ENCODE measurements around the gene FAM228A.
"Not testable (repeated sequence)": the region's sequence is repeated elsewhere in the genome, so short reads cannot be mapped to it uniquely, and the experiment has no call there.

FAM228A gene

GRCh38 chr2:24174851-24175277 lies at the start of gene FAM228A:
Gene FAM228A, plus strand, starts transcription at chr2:24175053. Its CDS starts 428 bp downstream, at chr2:24175481.
- no peak for DNase-seq

- DNase-seq, result no peak
Measured at GRCh38 chr2:24125956-24126355, 48.9 kb upstream of the FAM228A start.

- no peak for DNase-seq
Measured at GRCh38 chr2:24132543-24132942, 42.3 kb upstream of the FAM228A start.

GRCh38 chr2:24140305-24140704 lies 34.5 kb upstream of the FAM228A start:
- not testable (repeated sequence) for DNase-seq

- no peak for DNase-seq
Measured at GRCh38 chr2:24147364-24147763, 27.5 kb upstream of the FAM228A start.

- no peak for DNase-seq
Measured at GRCh38 chr2:24152413-24153197, 22.2 kb upstream of the FAM228A start.

GRCh38 chr2:24153478-24153877 lies 21.4 kb upstream of the FAM228A start:
- DNase-seq, result no peak

GRCh38 chr2:24158131-24158530 lies 16.7 kb upstream of the FAM228A start:
- DNase-seq, result no peak

GRCh38 chr2:24159708-24160107 lies 15.1 kb upstream of the FAM228A start:
- no peak for DNase-seq

GRCh38 chr2:24160761-24161160 lies 14.1 kb upstream of the FAM228A start:
- no peak for DNase-seq

GRCh38 chr2:24162494-24162893 lies 12.4 kb upstream of the FAM228A start:
- DNase-seq, result no peak

GRCh38 chr2:24163186-24163585 lies 11.7 kb upstream of the FAM228A start:
- DNase-seq, result no peak

- DNase-seq, result no peak
Measured at GRCh38 chr2:24163601-24164000, 11.3 kb upstream of the FAM228A start.

- DNase-seq, result no peak
Measured at GRCh38 chr2:24164416-24164973, 10.4 kb upstream of the FAM228A start.

- DNase-seq, result no peak
Measured at GRCh38 chr2:24169023-24169422, 5.8 kb upstream of the FAM228A start.

- DNase-seq, result no peak
Measured at GRCh38 chr2:24175631-24176187, 856 bp downstream of the FAM228A start.

- DNase-seq, result no peak
Measured at GRCh38 chr2:24176326-24176725, 1.5 kb downstream of the FAM228A start.

GRCh38 chr2:24179683-24180082 lies 4.8 kb downstream of the FAM228A start:
- DNase-seq, result no peak

- DNase-seq, result no peak
Measured at GRCh38 chr2:24181849-24182248, 7.0 kb downstream of the FAM228A start.

GRCh38 chr2:24182507-24182906 lies 7.7 kb downstream of the FAM228A start:
- no peak for DNase-seq

- no peak for DNase-seq
Measured at GRCh38 chr2:24183366-24184069, 8.7 kb downstream of the FAM228A start.

GRCh38 chr2:24189551-24189950 lies 14.7 kb downstream of the FAM228A start:
- no peak for DNase-seq

GRCh38 chr2:24190503-24190902 lies 15.7 kb downstream of the FAM228A start:
- no peak for DNase-seq

GRCh38 chr2:24191156-24191555 lies 16.3 kb downstream of the FAM228A start:
- no peak for DNase-seq

Data from right forelimb (tissue), 1 donor.